Testis (tissue), 2 donors: ENCODE results near the gene CAD.

Experiments
- POLR2A ChIP-seq: fragments of 450-650 bp; IDR thresholded peaks from one replicate; pipeline ENCODE4 v1.6.1; 2017; ENCODE audit warnings: antibody characterized with exemption, mild to moderate bottlenecking, moderate library complexity
- TF ChIP-seq, protein P1 (sequence below), 3 experiments: fragments of 450-650 bp in 2 of 3; fragments of 200-600 bp in 1 of 3; sonication (generic) in 1 of 3; IDR thresholded peaks; one replicate each; pipeline ENCODE4 v1.5.1; 2016 to 2019; ENCODE audit warnings: antibody characterized with exemption in 3 of 3, mild to moderate bottlenecking in 2 of 3, moderate library complexity in 1 of 3

- no peak for TF ChIP-seq POLR2A
- TF ChIP-seq, protein P1, sequence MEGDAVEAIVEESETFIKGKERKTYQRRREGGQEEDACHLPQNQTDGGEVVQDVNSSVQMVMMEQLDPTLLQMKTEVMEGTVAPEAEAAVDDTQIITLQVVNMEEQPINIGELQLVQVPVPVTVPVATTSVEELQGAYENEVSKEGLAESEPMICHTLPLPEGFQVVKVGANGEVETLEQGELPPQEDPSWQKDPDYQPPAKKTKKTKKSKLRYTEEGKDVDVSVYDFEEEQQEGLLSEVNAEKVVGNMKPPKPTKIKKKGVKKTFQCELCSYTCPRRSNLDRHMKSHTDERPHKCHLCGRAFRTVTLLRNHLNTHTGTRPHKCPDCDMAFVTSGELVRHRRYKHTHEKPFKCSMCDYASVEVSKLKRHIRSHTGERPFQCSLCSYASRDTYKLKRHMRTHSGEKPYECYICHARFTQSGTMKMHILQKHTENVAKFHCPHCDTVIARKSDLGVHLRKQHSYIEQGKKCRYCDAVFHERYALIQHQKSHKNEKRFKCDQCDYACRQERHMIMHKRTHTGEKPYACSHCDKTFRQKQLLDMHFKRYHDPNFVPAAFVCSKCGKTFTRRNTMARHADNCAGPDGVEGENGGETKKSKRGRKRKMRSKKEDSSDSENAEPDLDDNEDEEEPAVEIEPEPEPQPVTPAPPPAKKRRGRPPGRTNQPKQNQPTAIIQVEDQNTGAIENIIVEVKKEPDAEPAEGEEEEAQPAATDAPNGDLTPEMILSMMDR (IDR thresholded peaks at IDR 0.05), result no peak
Observed at GRCh38 chr2:27291865-27292264, 74.7 kb downstream of the CAD start.
